Stimulated activated CD4-positive, alpha-beta T cell treated with anti-CD3 and anti-CD28 coated beads, Interleukin-2, amount 100 ng/mL, for 4 hours (primary cell): ENCODE results near the gene IL4R.
"Not testable (repeated sequence)": the region's sequence is repeated elsewhere in the genome, so short reads cannot be mapped to it uniquely, and the experiment has no call there.

Experiments
- DNase-seq: peaks from one replicate; pipeline ENCODE4 v3.0.0-alpha.2; 2020; ENCODE audit warnings: low read depth

The IL4R gene

DNA sequence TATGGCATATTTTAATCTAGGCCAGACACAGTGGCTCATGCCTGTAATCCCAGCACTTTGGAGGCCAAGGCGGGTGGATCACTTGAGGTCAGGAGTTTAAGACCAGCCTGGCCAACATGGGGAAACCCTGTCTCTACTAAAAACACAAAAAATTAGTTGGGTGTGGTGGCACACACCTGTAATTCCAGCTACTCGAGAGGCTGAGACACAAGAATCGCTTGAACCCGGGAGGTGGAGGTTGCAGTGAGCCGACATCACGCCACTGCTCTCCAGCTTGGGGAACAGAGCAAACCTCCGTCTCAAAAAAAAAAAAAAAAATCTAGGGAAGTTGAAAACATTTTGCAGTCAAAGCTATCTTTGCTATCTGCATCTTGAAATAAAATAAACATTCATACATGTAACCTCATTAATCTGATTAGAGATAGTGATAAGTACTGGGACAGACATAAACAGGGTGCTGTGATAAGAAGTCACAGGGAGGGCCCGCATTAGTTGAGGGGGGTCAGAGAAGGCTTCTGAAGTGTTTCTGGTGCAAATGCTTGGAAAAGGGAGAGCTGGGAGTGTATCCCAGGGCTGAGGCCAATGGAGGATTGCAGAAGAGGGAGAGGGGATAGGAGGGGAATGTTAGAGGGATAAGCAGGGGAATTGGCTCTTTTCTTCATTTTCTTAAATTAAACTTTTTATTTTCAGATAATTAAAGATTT is 15.8 kb downstream of the IL4R start:
- DNase-seq, result not testable (repeated sequence)

- no peak for DNase-seq
Observed at GRCh38 chr16:27330542-27330941, 16.8 kb downstream of the IL4R start.

DNA sequence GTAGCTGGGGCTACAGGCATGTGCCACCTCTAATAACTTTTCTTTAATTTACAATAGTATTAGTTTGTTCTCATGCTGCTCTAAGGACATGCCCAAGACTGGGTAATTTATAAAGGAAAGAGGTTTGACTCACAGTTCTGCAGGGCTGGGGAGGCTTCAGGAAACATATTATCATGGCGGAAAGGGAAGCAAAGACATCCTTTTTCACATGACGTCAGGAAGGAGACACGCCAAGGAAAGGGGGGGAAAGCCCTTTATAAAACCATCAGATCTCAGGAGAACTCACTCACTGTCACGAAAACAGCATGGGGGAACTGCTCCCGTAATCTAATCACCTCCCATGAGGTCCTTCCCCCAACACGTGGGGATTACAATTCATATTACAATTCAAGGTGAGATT is 18.3 kb downstream of the IL4R start:
- no peak for DNase-seq

DNA sequence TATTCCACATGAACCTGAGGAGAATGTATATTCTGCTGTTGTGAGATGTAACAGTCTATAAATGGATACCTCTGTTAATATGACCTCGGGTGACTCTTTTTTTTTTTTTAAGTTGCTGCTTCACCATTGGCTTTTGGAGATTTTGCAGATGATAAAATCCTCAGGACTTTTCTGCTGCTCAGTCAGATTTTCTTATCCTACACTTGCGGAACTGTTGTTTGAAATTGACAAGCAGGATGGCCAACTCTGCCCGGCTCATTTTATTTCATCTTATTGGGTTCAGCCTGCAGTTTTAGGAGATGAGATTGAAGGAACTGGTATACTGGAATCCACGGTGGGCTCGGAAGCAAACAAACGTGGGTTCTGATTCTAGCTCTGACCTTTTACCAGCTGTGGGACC is 19.3 kb downstream of the IL4R start:
- no peak for DNase-seq

DNA sequence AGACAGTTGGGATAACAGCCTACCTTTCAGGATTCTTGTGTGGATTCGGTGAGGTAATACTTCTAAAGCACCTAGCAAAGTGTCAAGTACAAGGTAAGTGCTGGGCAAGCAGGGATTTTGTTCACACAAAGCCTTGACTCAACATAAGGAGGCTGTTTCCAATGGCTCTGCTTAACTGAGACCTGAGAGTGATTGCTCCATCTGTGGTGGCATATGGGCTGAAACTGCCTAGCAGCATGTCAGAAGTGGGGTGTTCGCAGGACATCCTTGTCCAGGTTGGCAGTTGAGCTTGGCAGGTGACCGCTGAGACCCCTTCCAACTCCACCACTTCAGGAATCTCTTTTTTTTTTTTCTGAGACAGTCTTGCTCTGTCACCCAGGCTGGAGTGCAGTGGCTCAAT is 19.8 kb downstream of the IL4R start:
- DNase-seq, result no peak

DNA sequence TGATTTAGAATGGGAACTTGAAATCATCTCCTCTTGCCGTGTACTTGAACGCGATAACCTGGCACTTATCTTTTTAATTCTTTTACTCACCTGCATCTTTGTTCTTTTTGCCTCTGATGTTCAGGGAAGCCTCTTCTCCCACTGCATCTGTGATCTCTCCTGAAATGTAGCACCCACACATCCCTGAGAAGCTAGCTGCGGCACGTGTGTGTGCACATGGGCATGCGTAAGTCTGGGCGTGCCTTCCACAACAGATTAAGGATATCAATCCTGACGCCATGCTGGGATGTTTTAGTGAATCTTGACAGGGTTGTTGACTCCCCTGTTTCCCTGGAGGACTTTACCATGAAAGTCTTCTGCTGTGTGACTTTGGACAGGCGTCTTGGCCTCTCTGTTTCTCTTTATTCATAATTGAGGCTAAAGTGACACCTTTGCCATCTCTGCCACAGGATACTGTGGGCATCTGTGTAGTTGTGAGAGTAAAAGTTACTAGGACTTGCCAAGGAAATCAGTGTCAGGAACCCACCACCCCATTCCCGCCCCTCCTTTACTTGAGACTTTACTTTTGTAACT is 20.5 kb downstream of the IL4R start:
- DNase-seq, result no peak

- no peak for DNase-seq
Observed at GRCh38 chr16:27334838-27335237, 21.1 kb downstream of the IL4R start.

DNA sequence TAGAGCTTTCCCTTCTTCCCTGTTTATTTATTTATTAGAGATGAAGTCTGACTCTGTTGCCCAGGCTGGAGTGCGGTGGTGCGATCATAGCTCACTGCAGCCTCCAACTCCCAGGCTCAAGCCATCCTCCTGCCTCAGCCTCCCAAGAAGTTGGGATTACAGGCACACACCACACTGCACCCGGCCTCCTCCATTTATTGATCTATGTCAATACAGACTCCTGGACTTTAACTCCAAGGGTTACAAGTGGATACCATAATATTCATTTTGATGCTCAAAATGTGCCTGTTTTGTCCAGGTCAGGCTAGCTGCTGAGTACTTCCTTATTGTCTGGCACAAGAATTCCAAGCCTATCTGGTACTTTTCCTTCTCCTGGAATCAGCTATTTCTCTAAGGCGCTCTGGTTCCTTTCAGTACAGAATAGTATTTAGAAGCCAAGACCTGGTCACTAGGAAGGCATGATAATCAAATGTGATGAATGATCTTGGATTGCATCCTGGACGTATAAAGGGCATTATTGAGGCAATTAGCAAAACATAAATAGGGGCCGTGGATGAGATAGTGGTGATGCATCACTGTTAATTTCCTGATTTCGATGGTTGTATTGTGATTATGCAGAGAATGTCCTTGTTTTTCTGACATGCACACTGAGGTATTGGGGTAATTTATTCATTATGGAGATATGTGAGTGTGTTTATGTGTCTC is 21.7 kb downstream of the IL4R start:
- no peak for DNase-seq

- no peak for DNase-seq
Observed at GRCh38 chr16:27337024-27337423, 23.2 kb downstream of the IL4R start.

DNA sequence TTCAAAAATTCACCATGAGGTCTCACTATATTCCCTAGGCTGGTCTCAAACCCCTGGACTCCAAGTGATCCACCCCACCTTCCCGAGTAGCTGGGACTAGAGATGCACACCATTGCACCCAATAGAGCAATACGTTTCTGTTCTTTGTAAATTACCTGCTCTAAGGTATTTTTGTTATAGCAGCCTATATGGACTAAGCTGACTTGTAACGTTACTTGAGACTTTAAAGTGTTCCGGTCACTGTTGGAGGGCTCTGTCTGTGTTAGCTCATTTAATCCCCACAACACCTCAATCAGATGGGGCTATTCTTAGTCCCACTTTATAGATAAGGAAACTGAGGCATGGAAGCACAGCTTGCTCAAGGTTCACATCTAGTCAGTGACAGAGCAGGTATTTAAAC is 25.4 kb downstream of the IL4R start:
- DNase-seq, result no peak

- DNase-seq, result no peak
Observed at GRCh38 chr16:27340654-27341053, 26.9 kb downstream of the IL4R start.

GRCh38 chr16:27341549-27341948 is 27.8 kb downstream of the IL4R start:
- DNase-seq, result no peak

DNA sequence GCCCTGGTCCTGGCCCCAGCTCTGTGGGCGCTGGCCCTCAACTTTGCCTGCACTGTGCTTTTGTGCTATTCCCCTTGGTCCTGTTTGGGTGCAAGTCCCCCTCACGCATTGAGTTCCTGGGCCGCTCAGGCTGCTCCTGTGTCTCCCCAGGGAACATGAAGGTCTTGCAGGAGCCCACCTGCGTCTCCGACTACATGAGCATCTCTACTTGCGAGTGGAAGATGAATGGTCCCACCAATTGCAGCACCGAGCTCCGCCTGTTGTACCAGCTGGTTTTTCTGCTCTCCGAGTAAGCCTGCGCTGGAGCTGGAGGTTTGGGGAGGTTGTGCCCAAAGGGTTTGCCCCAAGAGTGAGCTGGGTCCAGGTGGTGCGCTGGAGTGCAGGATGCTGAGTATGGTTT is 28.2 kb downstream of the IL4R start:
- DNase-seq, result no peak

GRCh38 chr16:27344721-27345120 is 30.9 kb downstream of the IL4R start:
- no peak for DNase-seq

DNA sequence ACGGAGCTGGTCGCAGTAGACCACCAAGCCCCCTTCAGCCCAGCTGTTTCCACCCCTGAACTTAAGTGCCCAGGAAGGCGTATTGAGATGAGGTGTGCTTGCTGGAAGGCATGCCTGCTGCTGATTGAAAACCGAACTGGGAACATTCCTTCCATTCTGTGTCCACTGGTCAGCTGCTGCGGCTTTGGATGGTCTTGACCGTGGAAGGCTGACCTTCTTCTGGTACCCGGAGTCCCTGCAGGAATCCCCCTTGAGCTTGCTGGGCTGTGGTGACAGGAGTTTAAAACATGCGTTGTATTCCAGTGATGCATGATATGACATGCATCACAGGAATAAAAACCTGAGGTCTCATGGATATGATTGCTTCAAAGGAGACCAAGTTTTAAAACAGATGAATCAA is 31.4 kb downstream of the IL4R start:
- DNase-seq, result no peak

DNA sequence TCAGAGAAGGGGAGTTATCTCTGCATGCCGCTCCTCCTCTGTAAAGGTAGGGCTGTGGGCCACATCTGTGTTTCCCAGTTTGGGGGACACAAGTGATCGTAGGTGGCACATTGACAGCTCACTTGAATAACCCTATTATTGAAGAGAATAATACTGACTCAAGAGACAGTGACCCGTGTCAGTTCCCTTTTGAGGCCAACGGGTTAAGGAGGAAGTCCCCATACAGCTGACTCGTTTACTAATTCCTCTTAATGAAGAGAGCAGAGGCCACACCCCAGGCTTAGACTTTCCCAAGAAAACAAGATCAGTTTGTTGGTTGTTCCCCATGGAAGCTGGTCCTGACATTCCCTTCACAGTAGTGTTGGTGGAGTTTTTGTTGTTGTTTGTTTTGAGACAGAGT is 33.0 kb downstream of the IL4R start:
- no peak for DNase-seq

DNA sequence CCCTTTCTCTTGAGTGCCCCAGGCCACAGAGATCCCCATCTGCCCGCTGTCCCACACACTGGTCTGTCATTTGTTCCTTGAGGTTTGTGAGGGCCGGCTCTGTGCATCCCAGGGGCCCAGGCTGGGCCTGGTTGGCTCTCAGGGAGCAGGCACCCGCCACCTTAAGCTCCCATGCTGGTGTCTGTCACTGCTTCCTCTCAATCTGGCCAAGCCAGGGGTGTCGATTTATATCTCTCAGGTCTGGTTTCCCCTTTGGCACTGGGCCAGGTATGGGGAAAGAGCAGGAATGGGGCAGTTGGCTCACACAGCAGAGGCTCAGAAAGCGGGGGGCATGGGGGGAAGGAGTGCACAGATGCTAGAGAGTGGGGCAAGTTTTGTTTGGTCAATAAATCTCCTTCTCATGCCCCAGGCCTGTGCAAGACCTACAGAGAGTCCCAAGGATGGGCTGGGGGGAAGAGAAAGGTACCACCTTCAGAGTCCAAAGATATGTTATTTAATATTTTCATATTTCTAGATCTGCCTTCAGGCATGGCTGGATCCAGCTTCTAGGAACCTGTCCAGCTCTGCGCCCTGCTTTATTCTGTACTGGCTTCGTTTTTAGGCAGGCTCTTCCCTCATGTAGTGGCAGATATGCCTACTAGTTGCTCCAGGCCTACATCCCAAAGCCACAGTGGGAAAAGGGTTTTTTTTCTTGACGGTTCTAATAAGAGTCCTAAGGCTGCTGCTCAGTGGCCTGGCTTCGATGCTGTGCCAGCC is 34.3 kb downstream of the IL4R start:
- no peak for DNase-seq

DNA sequence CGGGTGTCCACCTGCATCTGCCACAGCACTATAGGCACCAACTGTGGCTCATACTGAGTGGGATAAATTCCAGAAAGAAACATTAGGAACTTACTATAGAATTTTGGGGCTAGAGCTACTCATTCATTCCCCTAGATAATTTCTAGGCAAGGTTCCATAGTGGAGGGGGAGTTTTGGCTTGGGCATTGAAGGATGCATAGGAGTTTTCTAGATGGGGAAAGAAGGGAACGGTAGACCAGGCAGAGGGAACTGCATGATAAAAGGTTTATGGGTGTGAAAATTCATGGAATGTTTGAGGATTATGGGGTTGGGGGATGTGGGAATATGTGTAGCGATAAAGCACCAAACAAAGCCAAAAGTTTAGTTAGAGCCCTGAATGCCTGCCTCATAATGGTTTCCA is 35.5 kb downstream of the IL4R start:
- no peak for DNase-seq

- DNase-seq, result no peak
Observed at GRCh38 chr16:27350006-27350405, 36.2 kb downstream of the IL4R start.

- DNase-seq, result no peak
Observed at GRCh38 chr16:27351989-27352388, 38.2 kb downstream of the IL4R start.

DNA sequence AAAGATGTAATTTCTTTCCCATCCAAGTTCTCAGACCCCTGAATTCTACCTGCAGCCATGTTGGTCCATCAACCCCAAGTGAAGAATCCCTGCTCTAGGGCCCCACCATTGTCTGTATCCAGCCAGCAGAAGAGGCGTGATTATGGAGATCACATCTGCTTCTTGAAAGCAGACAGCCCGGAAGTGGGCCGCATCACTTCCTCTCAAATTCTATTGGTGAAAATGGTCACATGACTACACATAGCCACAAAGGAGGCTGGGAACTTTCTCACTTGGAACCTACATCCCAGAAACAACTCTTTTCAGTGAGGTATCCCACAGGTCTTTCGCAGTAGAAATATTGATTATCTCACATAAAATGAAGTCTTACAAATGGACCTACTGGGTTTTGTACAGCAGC is 40.1 kb downstream of the IL4R start:
- DNase-seq, result no peak

- no peak for DNase-seq
Observed at GRCh38 chr16:27355610-27356009, 41.8 kb downstream of the IL4R start.

DNA sequence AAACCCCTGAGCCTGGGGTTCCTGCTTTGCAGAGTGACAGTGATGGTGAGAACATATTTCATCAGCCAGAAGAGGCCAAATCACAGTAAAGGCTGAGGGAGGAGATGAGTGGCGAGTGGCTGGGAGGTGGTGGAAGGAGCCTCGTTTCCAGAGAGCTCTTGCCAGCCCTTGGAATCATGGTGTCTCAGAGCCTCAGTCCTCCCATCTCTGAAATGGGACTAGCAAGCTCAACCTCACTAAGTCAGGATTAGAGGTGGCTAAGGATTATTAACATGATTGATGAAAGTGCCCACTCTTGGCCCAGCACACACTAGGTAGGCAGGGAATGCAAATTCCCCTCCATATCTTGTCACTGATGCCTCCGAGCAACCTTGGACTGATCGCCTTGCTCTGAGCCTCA is 43.0 kb downstream of the IL4R start:
- DNase-seq, result no peak
